Measurements from ENCODE around the gene POU2F1.
"Not testable (repeated sequence)": the region's sequence is repeated elsewhere in the genome, so short reads cannot be mapped to it uniquely, and the experiment has no call there.

Gene POU2F1

DNA sequence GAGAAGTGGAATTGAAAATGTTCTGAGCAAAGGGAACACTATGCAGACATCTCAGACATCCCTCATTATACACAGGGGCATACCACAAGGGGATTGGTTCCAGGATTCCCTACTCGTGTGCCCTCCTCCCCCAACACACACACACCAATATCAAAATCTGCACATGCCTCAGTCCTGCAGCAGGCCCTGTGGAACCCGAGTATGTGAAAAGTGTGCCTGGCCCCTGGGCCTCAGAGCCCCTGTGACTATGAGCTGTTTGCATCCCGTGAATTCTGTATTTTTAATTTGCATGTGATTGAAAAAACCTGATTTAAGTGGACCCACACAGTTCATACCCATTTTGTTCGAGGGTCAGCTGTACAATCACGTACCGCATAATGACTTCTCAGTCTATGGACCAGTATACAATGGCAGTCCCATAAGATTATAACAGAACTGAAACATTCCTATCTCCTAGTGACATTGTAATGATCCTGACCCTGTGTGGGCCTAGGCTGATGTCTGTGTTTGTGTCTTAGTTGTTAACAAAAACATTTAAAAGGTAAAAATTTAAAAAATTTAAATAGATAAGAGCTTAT is 11.3 kb downstream of the POU2F1 start:
- no peak for DNase-seq (ENCODE audit: low read depth)

DNA sequence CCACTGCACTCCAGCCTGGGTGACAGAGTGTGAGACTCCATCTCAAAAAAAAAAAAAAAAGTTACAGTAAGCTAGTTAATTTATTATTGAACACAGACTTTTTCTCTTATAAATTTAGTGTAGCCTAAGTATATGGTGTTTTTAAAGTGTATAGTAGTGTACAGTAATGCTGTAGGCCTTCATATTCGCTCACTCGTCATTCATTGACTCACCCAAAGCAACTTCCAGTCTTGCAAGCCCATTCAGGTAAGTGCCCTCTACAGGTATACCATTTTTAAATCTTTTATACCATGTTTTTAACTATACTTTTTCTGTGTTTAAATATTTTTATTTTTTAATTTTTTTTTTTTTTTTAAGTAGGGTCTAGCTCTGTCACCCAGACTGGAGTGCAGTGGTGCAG is 12.1 kb downstream of the POU2F1 start:
- DNase-seq (ENCODE audit: low read depth): no peak

DNA sequence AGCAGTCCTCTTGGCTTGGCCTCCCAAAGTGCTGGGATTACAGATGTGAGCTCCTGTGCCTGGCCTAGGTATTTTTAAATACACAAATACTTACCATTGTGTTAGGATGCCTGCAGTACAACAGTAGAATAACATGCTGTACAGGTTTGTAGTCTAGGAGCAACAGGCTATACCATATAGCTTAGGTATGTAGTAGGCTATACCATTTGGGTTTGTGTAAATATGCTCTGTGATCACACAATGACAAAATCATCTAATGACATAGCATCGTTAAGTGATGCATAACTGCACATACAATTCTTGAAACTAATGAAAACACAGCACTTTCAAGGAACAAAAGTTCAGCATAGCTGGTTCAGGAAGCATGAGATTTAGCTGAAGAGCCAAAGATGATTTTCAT is 12.7 kb downstream of the POU2F1 start:
- no peak for DNase-seq (ENCODE audit: low read depth)

DNA sequence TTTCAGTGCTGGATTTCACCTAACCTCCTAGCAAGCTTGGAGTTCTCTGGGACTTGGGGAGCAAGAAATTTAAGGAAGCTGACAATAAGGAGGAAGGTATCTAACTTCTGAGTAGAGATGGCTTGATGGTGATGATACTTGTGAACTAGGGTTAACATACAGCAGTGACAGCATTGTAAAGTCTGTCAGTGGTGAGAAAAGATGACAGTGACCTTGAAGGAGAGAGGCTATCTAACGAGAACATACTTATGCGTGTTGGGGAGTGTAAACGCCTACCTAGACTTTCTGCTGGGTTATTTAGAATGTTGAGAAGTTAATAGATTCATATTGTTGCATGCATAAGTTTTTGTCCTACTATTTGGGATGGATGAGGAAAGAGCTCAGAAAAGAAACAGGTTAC is 16.3 kb downstream of the POU2F1 start:
- DNase-seq (ENCODE audit: low read depth): no peak

DNA sequence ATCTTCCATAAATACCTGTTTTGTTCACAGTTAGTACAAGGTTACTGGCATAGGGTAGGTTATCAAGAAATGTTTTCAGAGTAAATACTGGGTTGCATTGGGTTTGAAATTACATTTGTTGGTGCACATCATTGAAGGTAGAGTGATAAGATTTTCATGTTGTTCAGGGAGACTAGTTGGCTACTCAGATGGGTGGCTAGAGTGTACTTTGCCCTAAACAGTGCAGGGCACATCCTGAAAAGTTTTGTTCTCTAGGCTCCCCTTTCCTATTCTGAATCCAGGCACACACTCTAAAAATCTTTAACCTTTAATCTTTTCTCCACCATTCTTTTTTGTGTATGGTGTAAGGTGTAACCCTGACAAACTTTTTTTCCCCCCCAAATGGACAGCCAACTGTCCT is 18.0 kb downstream of the POU2F1 start:
- no peak for DNase-seq (ENCODE audit: low read depth)

DNA sequence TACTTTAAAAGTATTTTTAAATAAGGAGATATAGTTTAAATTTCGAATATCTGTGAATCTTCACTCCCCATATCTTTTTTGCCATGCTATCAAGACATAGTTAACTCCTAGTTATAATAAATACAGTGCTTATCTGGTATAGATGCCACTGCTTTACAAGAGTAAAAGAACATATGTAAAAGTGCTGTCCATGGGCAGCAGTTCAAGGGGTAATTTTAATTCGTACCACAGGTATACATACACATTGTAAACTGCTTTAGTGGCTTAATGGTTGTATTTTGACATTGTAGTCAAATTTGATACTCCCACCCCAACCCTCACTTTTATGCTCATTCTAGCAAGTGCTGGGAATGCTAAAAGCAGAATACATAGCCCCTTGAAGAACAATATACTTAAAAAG is 18.6 kb downstream of the POU2F1 start:
- no peak for DNase-seq (ENCODE audit: low read depth)

DNA sequence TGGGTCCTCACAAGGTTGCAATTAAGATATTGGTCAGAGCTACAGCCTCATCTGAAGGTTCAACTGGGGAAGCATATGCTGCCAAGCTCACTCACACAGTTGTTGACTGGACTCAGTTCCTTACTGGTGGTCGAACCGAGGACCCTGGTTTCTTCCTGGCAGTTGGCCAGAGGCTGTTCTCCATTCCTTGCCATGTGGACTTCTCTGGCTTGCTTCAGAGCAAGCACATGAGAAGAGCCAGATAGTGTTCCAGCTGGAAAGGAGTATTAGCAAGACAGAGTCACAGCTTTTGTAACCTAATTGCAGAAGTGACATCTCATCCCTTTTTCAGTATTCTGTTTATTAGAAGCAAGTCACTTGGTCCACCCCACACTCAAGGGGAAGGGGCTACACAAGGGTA is 23.6 kb downstream of the POU2F1 start:
- no peak for DNase-seq (ENCODE audit: low read depth)

DNA sequence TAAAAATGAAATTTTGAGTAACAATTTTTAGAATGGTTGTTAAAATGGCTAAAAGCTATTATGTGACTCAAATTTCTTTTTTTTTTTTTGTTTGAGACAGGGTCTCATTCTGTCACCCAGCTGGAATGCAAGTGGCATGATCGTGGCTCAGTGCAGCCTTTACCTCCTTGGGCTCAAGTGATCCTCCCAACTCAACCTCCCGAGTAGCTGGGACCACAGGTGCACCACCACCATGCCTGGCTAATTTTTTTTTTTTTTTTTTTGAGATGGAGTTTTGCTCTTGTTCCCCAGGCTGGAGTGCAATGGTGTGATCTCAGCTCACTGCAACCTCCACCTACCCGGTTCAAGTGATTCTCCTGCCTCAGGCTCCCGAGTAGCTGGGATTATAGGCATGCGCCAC is 24.5 kb downstream of the POU2F1 start:
- not testable (repeated sequence) for DNase-seq (ENCODE audit: low read depth)

DNA sequence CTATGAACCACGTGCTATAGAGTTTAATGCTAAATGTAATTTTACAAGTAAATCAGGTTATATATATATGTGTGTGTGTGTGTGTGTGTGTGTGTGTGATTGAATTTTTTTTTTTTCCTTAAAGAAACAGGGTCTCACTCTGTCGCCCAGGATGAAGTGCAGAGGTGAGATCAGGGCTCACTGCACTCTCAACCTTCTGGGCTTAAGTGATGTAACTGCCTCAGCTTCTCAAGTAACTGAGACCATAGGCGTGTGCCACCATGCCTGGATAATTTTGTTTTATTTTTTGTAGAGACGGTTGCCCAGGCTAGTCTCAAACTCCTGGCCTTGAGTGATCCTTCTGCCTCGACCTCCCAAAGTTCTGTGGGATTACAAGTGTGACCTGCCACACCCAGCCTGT is 26.3 kb downstream of the POU2F1 start:
- DNase-seq (ENCODE audit: low read depth): no peak

DNA sequence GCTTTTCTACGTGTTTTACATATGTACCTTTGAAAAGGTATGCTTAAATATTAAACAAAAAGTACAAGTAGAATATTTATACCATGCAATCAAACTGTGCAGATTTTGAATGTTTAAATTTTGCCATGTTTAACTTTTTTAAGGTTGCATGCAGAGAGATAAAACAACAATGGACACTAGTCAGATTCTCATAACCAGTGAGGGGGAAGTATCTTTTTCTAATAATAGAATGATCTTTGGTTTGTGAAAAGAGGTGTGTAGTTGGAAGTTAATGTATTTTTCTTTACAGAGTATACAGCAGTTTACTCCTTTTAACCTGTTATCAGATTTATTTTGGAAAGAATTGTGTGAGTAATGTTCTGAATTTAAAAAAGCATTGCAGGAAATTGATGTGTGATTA is 27.1 kb downstream of the POU2F1 start:
- no peak for DNase-seq (ENCODE audit: low read depth)

DNA sequence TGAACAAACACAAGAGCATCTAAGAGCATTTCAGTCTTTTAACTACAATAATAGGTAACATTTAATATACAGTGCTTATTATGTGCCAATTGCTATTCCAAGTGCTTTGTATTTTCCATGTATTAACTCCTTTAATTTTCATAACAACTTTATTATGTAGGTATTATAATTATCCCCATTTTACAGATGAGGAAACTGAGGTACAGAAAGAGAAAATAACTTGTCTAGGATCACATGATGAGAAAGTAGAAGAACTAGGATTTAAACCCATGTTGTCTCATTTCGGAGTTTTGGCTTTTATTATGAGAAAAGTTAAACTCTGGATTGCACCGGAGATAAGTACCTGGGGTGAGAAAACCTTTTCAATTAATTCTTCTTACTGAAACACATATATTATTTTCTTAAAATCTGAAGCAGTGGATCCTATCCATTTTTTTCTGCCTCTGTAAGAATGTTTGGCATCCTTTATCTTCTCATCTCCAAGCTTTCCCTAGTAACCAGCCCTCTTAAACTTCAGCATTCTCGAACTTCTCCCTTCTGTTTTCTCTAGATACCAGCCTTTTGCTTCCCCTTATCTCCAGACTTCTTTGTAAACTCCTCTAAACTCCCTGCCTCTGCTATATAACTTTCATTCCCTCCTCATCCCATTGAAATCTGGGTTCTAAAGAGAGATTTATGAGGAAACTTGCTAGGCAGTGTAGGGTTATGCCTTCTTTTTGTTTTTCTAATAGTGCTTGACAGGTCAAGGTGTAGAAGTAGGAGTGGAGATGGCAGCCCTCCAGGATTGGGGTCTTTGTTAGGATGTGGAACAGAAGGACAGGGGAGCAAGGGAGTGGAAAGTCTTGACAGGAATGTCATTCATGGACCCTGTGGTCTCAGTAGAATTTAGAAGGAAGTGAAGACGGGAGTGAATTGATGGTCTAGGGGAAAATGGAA is 28.3 kb downstream of the POU2F1 start:
- no peak for DNase-seq (ENCODE audit: low read depth)

DNA sequence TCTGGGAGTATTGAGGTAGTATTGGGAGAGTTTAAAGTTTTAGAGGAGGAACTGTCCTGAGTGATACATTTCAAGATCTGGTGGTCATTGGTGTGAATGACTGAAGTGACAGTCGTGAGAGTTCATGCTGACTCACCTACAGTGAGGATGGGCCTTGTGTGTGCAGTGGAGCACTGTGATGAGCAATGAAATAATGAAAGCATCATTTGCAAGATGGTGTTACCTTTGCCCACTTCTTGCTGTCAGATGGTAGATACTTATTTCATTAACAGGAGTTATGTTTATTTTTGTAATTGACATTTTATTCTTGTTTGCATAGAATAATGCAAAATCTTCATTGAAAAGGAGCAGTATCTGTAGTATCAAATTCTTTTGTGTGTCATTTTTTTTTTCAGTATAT is 29.0 kb downstream of the POU2F1 start:
- DNase-seq (ENCODE audit: low read depth): no peak

DNA sequence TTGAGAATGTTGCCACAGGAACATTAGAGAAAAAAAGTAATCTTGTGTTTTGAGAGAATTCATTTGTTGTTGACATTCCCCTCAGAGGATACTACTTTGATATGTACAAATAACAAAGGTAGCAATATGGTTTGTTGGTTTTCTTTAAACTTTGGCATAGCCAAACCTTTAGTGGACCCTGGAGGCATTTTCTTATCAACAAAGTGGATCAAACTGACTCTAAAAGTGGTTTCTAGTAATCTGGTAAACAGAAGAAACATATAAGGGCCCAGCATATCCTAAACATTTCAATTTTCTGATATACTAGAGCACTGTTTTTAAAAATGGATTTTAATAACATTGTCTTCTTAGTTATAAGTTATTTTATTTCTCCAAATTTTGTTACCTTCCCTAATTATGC is 29.8 kb downstream of the POU2F1 start:
- DNase-seq (ENCODE audit: low read depth): no peak

DNA sequence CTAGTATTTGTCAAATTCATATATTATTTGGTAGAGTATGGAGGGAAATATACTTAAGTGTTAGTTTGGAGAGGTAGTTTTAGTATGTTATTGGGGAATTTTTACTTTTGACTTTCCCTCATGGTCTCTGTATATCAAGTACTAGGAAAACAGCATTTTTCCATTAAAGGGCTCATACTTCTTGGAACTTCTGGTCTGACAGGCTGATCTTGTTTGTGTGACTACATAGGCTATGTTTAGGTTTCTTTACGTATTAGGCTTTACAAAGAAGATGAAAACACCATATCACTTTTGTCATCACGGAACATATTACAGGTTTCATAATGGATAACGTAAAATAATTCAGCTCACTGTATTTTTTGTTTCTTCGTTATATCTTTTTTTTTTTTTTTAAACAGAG is 30.8 kb downstream of the POU2F1 start:
- no peak for DNase-seq (ENCODE audit: low read depth)

DNA sequence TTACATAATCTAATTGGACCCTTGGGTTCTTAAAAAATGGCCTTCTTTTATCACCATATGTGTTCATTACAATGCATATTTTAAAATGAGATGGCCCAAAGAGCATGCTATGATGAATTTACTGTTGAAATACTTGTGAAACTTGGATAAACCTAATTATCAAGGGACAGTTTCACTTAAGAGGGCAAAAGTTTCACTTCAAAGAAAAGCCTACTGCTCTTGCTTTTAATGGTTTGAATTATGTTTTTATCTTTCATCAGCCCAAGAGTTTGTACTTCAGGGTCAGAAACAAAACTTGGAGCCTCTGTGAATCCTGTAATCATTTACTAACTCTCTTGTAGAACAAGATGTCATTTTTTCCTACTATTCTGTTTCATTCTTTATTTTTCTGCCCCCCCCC is 32.3 kb downstream of the POU2F1 start:
- DNase-seq (ENCODE audit: low read depth): no peak

DNA sequence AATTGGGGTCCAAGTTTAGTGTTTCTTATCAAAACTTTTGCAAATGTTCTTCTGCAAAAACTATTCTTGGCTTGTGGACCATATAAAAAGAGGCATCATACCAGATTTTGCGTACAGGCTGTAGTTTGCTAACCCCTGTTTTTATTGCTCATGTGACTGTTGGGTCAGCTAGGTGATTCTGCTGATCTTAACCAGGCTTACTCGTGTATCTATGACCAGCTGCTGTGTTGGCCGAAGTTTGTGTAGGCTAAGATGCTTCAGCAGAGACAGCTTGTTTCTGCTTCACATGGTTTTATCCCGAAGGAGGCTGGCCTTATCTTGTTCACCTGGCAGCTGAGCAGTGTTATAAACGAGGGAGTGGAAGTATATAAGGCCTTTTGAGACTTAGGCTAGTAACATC is 38.2 kb downstream of the POU2F1 start:
- no peak for DNase-seq (ENCODE audit: low read depth)

DNA sequence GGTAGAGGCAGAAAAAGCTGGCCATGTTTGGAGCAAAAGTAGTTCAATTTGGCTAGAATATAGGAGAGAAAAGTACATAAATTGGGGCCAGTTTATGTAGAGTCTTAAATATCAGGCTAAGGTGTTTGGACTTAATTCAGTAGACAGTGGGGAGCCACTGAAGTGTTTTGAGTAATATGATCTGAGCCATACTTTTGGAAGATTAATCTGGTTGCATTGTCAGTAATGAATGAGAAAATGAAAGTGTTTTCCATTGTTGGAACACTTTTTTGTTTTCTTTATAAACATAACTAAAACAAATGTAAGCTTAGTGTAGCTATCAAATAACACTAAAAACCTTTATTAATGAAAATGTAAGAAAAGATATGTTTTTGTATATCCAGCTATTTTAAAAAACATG is 42.1 kb downstream of the POU2F1 start:
- DNase-seq (ENCODE audit: low read depth): no peak

DNA sequence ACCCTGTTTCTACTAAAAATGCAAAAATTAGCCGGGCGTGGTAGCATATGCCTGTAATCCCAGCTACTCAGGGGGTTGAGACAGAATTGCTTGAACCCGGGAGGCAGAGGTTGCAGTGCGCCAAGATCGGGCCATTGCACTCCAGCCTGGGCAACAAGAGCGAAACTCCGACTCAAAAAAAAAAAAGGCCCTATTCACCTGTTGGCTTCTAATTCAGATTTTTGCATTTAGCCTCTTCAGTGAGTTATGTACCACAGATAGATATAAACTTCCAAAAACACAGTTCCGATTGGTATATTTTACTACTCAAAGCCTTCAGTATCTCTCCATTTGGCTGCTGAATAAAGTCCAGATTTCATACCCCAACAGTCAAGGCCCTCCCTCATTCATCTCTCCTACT is 42.7 kb downstream of the POU2F1 start:
- DNase-seq (ENCODE audit: low read depth): no peak

DNA sequence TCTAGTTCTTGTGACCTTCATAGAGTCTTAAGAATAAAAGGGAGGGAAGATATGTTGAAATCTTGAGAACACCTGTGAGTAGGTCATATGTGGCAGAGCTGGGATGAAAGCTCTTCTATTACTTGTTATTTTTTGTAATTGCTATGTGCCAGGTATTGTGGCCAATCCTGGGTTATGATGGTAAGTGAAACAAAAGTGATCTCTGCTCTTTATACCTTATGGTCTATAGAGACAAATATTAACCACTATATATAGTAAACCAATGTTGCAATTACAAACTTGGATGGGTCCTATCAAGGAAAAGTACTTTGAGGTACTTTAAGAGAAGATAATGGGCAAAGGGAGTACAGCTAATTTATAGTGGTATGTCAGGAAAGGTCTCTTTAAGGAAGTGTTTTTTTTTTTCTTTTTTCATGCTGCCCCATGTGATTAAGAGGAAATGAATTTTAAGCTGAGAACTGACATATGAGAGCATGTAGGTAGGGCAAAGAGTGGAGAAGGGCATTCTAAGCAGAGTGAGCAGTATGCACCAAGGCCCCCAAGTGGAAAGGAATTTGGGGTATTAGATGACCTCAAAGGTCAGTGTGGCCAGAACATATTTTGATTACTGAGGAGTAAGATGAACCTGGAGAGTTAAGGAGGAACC is 43.3 kb downstream of the POU2F1 start:
- DNase-seq (ENCODE audit: low read depth): no peak

DNA sequence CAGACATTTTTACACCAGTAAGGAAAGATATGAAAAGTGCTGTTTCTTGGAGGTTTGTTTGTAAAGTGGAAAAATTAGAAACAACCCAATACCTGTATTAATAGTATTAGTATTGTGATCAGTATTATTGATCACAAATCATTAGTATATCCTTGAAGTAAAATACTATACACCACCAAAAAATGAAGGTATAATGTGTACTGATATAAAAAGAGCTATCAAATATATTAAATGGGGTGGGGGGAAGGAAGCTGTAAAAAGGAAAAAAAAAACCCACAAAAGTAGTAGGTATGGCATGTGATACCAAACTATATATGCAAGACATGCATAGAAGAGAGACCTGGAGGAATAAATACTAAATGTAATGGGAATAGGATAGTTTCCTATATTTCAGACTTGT is 46.3 kb downstream of the POU2F1 start:
- DNase-seq (ENCODE audit: low read depth): no peak

DNA sequence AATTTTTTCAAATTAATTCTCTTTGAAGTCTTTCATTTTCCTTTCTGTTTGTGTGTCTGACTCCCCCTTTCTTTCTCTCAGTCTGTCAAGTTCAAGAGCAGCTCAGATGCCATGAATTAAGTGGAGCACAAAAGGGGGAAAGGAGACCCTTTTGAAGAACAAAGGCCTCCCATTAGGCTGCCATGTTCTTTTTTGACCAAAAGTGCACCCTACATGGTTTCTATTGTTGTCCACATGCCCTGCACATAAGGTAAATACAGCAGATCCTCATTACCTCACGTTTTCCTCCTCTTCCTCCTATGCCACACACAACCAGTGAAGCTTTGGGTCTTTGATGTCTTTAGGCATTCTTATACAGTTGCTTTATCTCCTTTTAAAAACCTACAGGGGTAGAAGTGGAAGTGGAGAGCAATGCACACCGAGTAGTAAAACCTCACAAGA is 47.7 kb downstream of the POU2F1 start:
- no peak for DNase-seq (ENCODE audit: low read depth)

DNA sequence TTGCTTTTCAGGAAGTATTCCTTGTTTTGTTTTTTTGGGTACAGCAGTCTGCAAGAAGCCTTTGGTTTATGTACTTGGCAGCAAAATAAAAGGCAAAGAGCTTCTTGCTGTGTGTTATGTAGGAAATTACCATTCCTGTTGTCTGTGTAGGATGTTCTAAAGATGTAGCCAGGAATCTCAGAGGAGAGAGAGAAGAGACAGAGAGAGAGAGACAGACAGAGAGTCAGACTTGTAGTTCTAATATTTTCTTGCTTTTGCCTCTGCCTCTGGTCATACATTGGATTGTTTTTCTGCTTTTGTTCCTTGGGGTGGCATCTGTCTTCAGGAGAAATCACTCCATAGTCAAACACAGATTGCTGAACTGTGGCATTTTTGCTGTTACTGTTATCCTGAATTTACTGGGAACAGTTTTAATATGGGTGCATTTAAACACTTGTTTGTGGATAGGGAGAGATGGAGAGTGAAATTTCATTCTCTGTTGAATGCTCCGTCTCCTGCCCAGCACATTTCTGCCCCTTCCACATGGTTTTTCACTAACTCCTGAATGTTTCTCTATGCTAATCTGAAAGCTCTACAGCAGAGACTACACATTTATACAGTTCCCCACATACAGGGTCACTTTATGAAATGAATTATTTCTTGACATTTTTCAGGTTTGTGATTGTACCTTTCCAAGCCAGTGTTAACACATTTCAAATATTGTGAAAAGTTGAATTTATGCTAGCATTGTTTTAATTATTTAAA is 49.8 kb downstream of the POU2F1 start:
- DNase-seq (ENCODE audit: low read depth): no peak

Data from stimulated activated CD8-positive, alpha-beta memory T cell treated with anti-CD3 and anti-CD28 coated beads, Interleukin-7, amount 100 ng/mL, for 24 hours (primary cell).